Common myeloid progenitor, CD34-positive (primary cell): ENCODE data around the gene PTH2.

ENCODE experiments used
- CTCF ChIA-PET: fragments of 350-600 bp; sonication (Branson Sonifier 250); formaldehyde crosslinking; loops from one replicate; lab custom pipeline; 2021; ENCODE audit warnings: antibody characterized with exemption; lab: Charles Lee
- POLR2A ChIA-PET: fragments of 350-600 bp; sonication (Branson Sonifier 250); formaldehyde crosslinking; loops from one replicate; lab custom pipeline; 2021; ENCODE audit warnings: antibody characterized with exemption; lab: Charles Lee
- DNase-seq, 3 donors: peaks; one replicate each; pipeline versions ENCODE4 v3.0.0 to v3.0.0-alpha.2; 2013
- H3K27ac ChIP-seq, 2 experiments: 1 replicate in 1 of 2; 2 replicates in 1 of 2; pipeline ENCODE4 v1.7.0; 2013; ENCODE audit warnings: inconsistent platforms in 2 of 2, low read length in 2 of 2, mild to moderate bottlenecking in 2 of 2, low read depth in 1 of 2, moderate library complexity in 1 of 2; ENCODE audit not compliant: severe bottlenecking in 2 of 2, insufficient read depth in 1 of 2, poor library complexity in 1 of 2
- H3K27me3 ChIP-seq, 5 experiments: replicated peaks in 2 of 5; 1 replicate in 3 of 5; 2 replicates in 2 of 5; pipeline versions ENCODE4 v1.6.1 to v1.7.0; 2013; ENCODE audit warnings: low read length in 4 of 5, mild to moderate bottlenecking in 2 of 5, moderate library complexity in 2 of 5, inconsistent platforms in 1 of 5; ENCODE audit not compliant: insufficient read depth in 5 of 5, control insufficient read depth in 4 of 5
- H3K36me3 ChIP-seq, 4 experiments: 1 replicate in 2 of 4; 2 replicates in 2 of 4; pipeline versions ENCODE4 v1.6.1 to v1.7.0; 2013; ENCODE audit warnings: low read length in 3 of 4, control low read depth in 1 of 4, mild to moderate bottlenecking in 1 of 4; ENCODE audit not compliant: control insufficient read depth in 4 of 4, insufficient read depth in 4 of 4
- H3K4me1 ChIP-seq, 4 experiments: 1 replicate in 3 of 4; 2 replicates in 1 of 4; pipeline versions ENCODE4 v1.6.1 to v1.7.1; 2013; ENCODE audit warnings: low read length in 3 of 4, mild to moderate bottlenecking in 3 of 4, control low read depth in 1 of 4, inconsistent platforms in 1 of 4, moderate library complexity in 1 of 4; ENCODE audit not compliant: control insufficient read depth in 4 of 4, insufficient read depth in 4 of 4; ENCODE audit errors: control extremely low read depth in 1 of 4
- H3K4me3 ChIP-seq, 7 experiments: 1 replicate in 4 of 7; 2 replicates in 3 of 7; pipeline versions ENCODE4 v1.5.1 to v1.7.0; 2013; ENCODE audit warnings: mild to moderate bottlenecking in 7 of 7, low read length in 6 of 7, moderate library complexity in 6 of 7, inconsistent platforms in 2 of 7, low read depth in 2 of 7, control low read depth in 1 of 7; ENCODE audit not compliant: insufficient read depth in 4 of 7, control insufficient read depth in 1 of 7; ENCODE audit errors: extremely low read depth in 1 of 7
- H3K9me3 ChIP-seq, 5 experiments: 1 replicate in 4 of 5; 2 replicates in 1 of 5; pipeline versions ENCODE4 v1.6.1 to v1.7.1; 2013; ENCODE audit warnings: low read length in 4 of 5, mild to moderate bottlenecking in 2 of 5, inconsistent platforms in 1 of 5, low read depth in 1 of 5, moderate library complexity in 1 of 5; ENCODE audit not compliant: control insufficient read depth in 4 of 5, insufficient read depth in 2 of 5; ENCODE audit errors: control extremely low read depth in 1 of 5
- WGBS: methylation state at CpG from one replicate; pipeline ENCODE4 v1.1.5; 2013; ENCODE audit not compliant: insufficient coverage; 5-methylcytosine and 5-hydroxymethylcytosine counted together

Gene PTH2

GRCh38 chr19:49432141-49433073 is 9.2 kb upstream of the PTH2 start:
- peaks cover 0 to 26% (median 13%) of the 10 kb centered on the region in 4 experiments for H3K4me1 ChIP-seq
- WGBS, result 13% methylated on average over 56 of the region's 63 CpGs
- no peak overlapping the region for H3K4me3 ChIP-seq
- CTCF ChIA-PET, result interaction anchor here (0.7 to 1.2 kb wide), 3 partner anchors 11 to 41 kb away, joined by 3 to 4 read pairs (median 3); no protein-coding TSS in a partner anchor
- H3K36me3 ChIP-seq, result no peaks in the 10 kb centered on the region
- DNase-seq, result no peak
- no peak overlapping the region for H3K27ac ChIP-seq
- POLR2A ChIA-PET, result no interaction called here
- peaks cover 0 to 99% (median 60%) of the 10 kb centered on the region in 5 experiments for H3K27me3 ChIP-seq
- peaks cover 0 to 4% (median 0%) of the 10 kb centered on the region in 5 experiments for H3K9me3 ChIP-seq

GRCh38 chr19:49431330-49431749 is 8.1 kb upstream of the PTH2 start:
- ChIA-PET POLR2A (no interaction called here), CTCF (interaction anchor here (0.7 to 1.2 kb wide), 3 partner anchors 10 to 40 kb away, joined by 3 to 4 read pairs (median 3); no protein-coding TSS in a partner anchor)

GRCh38 chr19:49430678-49431329 is 7.6 kb upstream of the PTH2 start:
- H3K27ac ChIP-seq, result no peak overlapping the region
- POLR2A ChIA-PET, result no interaction called here
- DNase-seq, result peak in 1 of 3 donors; percentile 30
- H3K4me3 ChIP-seq, result no peak overlapping the region
- H3K27me3 ChIP-seq, result peaks cover 0 to 99% (median 67%) of the 10 kb centered on the region in 5 experiments
- WGBS, result 58% methylated on average over 25 of the region's 28 CpGs
- H3K36me3 ChIP-seq, result no peaks in the 10 kb centered on the region
- CTCF ChIA-PET, result interaction anchor here (1.2 to 1.9 kb wide), 3 partner anchors 12 to 24 kb away, joined by 4 to 9 read pairs (median 4); no protein-coding TSS in a partner anchor
- H3K4me1 ChIP-seq, result peaks cover 0 to 28% (median 15%) of the 10 kb centered on the region in 4 experiments
- H3K9me3 ChIP-seq, result peaks cover 0 to 4% (median 0%) of the 10 kb centered on the region in 5 experiments

More at GRCh38 chr19:49431330-49431749, 8.1 kb upstream of the PTH2 start:
- 40% methylated on average over 26 of the region's 29 CpGs for WGBS
- peaks cover 0 to 4% (median 0%) of the 10 kb centered on the region in 5 experiments for H3K9me3 ChIP-seq
- H3K27ac ChIP-seq, result no peak overlapping the region
- H3K36me3 ChIP-seq, result no peaks in the 10 kb centered on the region
- H3K4me1 ChIP-seq, result peaks cover 0 to 25% (median 14%) of the 10 kb centered on the region in 4 experiments
- peak; percentile 36 to 54 (median 43) for DNase-seq
- peaks cover 0 to 99% (median 65%) of the 10 kb centered on the region in 5 experiments for H3K27me3 ChIP-seq
- no peak overlapping the region for H3K4me3 ChIP-seq

- Histone ChIP-seq H3K36me3 (no peaks in the 10 kb centered on the region), H3K27me3 (peaks cover 0 to 99% (median 67%) of the 10 kb centered on the region in 5 experiments), H3K9me3 (peaks cover 0 to 4% (median 0%) of the 10 kb centered on the region in 5 experiments), H3K27ac (no peak overlapping the region), H3K4me1 (peaks cover 0 to 28% (median 15%) of the 10 kb centered on the region in 4 experiments), H3K4me3 (no peak overlapping the region)
- CTCF ChIA-PET, result interaction anchor here (0.7 to 1.9 kb wide), 5 partner anchors 10 to 43 kb away, joined by 3 to 9 read pairs (median 4); no protein-coding TSS in a partner anchor
- POLR2A ChIA-PET, result no interaction called here
- DNase-seq, result no peak
- 86% methylated on average over 8 of the region's 9 CpGs for WGBS
Observed at GRCh38 chr19:49430172-49430677, 7.0 kb upstream of the PTH2 start.

GRCh38 chr19:49428547-49429451 is 5.6 kb upstream of the PTH2 start:
- WGBS, result 13% methylated on average over 19 of the region's 29 CpGs
- Histone ChIP-seq H3K9me3 (peaks cover 0 to 4% (median 0%) of the 10 kb centered on the region in 5 experiments), H3K27ac (no peak overlapping the region), H3K36me3 (no peaks in the 10 kb centered on the region), H3K27me3 (peaks cover 0 to 99% (median 64%) of the 10 kb centered on the region in 5 experiments), H3K4me1 (peaks cover 0 to 30% (median 16%) of the 10 kb centered on the region in 4 experiments), H3K4me3 (peak overlapping the region in 2 of 7 experiments; percentile 36 to 48)
- ChIA-PET POLR2A (no interaction called here), CTCF (interaction anchor here (1.1 to 1.9 kb wide), 5 partner anchors 10 to 172 kb away, joined by 3 to 9 read pairs (median 3); no protein-coding TSS in a partner anchor)
- DNase-seq, result no peak
